K562 (cell line): ENCODE measurements around the gene SNCG. TPM values are rescaled to one million over a fixed set of nuclear protein-coding genes. Genes with fewer than 3 reads are reported as not detected.

ENCODE experiments used
- CBFA2T3 ChIP-seq: fragments of 450-650 bp; IDR thresholded peaks from 2 replicates; pipeline ENCODE4 v1.6.1; 2017
- CBX3 ChIP-seq, 2 experiments: IDR thresholded peaks; 1 replicate in 1 of 2; 2 replicates in 1 of 2; pipeline ENCODE4 v1.6.1; 2012; ENCODE audit warnings: inconsistent platforms in 2 of 2, low read length in 2 of 2, borderline replicate concordance in 1 of 2, control low read depth in 1 of 2
- E2F3 ChIP-seq: fragments of 250-450 bp; sonication (Bioruptor Pico); IDR thresholded peaks from 2 replicates; pipeline ENCODE4 v1.4.0; 2020; ENCODE audit warnings: mild to moderate bottlenecking
- ESRRA ChIP-seq: fragments of 450-650 bp; IDR thresholded peaks from 2 replicates; pipeline ENCODE4 v1.6.1; 2014; ENCODE audit warnings: low read depth, mild to moderate bottlenecking, moderate library complexity, borderline replicate concordance
- MYNN ChIP-seq, 2 experiments: sonication (generic); formaldehyde crosslinking in 1 of 2; IDR thresholded peaks; 2 replicates each; pipeline versions ENCODE4 v1.5.0 to v1.6.1; 2016 to 2020; ENCODE audit warnings: antibody characterized with exemption in 1 of 2, missing genetic modification reagents in 1 of 2
- NRF1 ChIP-seq, 2 experiments: fragments of 450-650 bp; IDR thresholded peaks in 1 of 2; conservative IDR thresholded peaks in 1 of 2; 2 replicates each; pipeline ENCODE4 v1.6.1; 2014; ENCODE audit warnings: mild to moderate bottlenecking in 2 of 2
- PCBP1 ChIP-seq: fragments of 200-400 bp; formaldehyde crosslinking; IDR thresholded peaks from 2 replicates; pipeline ENCODE4 v1.6.1; 2018; ENCODE audit warnings: mild to moderate bottlenecking, low read depth, low read length; ENCODE audit not compliant: poor library complexity, severe bottlenecking
- PCBP2 ChIP-seq: fragments of 200-400 bp; formaldehyde crosslinking; IDR thresholded peaks from 2 replicates; pipeline ENCODE4 v1.6.1; 2018; ENCODE audit warnings: low read length, low read depth, mild to moderate bottlenecking, moderate library complexity; ENCODE audit not compliant: poor library complexity, severe bottlenecking
- SMARCA5 ChIP-seq: fragments of 450-650 bp; IDR thresholded peaks from 2 replicates; pipeline ENCODE4 v1.6.1; 2016
- SP2 ChIP-seq: IDR thresholded peaks from 2 replicates; pipeline ENCODE4 v1.6.1; 2011; ENCODE audit warnings: mild to moderate bottlenecking, low read depth, low read length, moderate library complexity; ENCODE audit not compliant: poor library complexity, severe bottlenecking; ENCODE audit errors: extremely low read depth
- TAF1 ChIP-seq: IDR thresholded peaks from 2 replicates; pipeline ENCODE4 v1.6.1; 2011; ENCODE audit warnings: mild to moderate bottlenecking, low read length, moderate library complexity; ENCODE audit not compliant: insufficient read depth, control insufficient read depth, severe bottlenecking; ENCODE audit errors: extremely low read depth
- TOE1 ChIP-seq, 2 experiments: fragments of 450-650 bp in 1 of 2; sonication (generic) in 1 of 2; formaldehyde crosslinking in 1 of 2; IDR thresholded peaks; 2 replicates each; pipeline versions ENCODE4 v1.7.1 to v1.8.0; 2016 to 2022; ENCODE audit warnings: borderline replicate concordance in 2 of 2, mild to moderate bottlenecking in 2 of 2, antibody characterized with exemption in 1 of 2, inconsistent platforms in 1 of 2, low read depth in 1 of 2, missing genetic modification reagents in 1 of 2, moderate library complexity in 1 of 2
- ZNF12 ChIP-seq: sonication (generic); formaldehyde crosslinking; IDR thresholded peaks from 2 replicates; pipeline ENCODE4 v1.4.0; 2020; ENCODE audit warnings: mild to moderate bottlenecking, missing genetic modification reagents
- ZNF311 ChIP-seq: fragments of 250-450 bp; sonication (Bioruptor Pico); IDR thresholded peaks from 2 replicates; pipeline ENCODE4 v1.4.0; 2020; ENCODE audit warnings: mild to moderate bottlenecking, moderate library complexity
- polyA plus RNA-seq, 8 experiments: library from polyadenylated mRNA; depleted of rRNA in 4 of 8; stranded (reverse) in 5 of 8; unstranded in 3 of 8; fragments of >200 nt; fragmentation: Nextera tagmentation in 2 of 8; fragmentation: Illumina TruSeq in 1 of 8; extraction: Ambion mirVana in 2 of 8; extraction: Trizol in 1 of 8; gene quantifications; 2 replicates each; pipeline versions ENCODE4 v1.2.1 to v1.2.3, GENCODE V29; 2011 to 2014; ENCODE audit warnings: inconsistent platforms in 1 of 8, missing spikeins in 1 of 8
- total RNA-seq, 7 experiments: library from RNA; depleted of rRNA in 6 of 7; stranded (reverse); fragments of >200 nt in 6 of 7; fragmentation: Illumina TruSeq in 2 of 7; extraction: Trizol in 2 of 7; gene quantifications; 2 replicates each; pipeline versions ENCODE4 v1.2.1 to v1.2.3, GENCODE V29; 2011 to 2021; ENCODE audit warnings: low replicate concordance in 1 of 7
- TF ChIP-seq, protein P1 (sequence below): IDR thresholded peaks from 2 replicates; pipeline ENCODE4 v1.6.1; 2012; ENCODE audit warnings: low read depth, low read length, improper control_type of control experiment, borderline replicate concordance
- TF ChIP-seq, protein P2 (sequence below): fragments of 250-450 bp; sonication (Bioruptor Pico); IDR thresholded peaks from 2 replicates; pipeline ENCODE4 v1.4.0; 2020
- TF ChIP-seq, protein P3 (sequence below): fragments of 450-650 bp; IDR thresholded peaks from 2 replicates; pipeline ENCODE4 v1.6.1; 2016

Gene SNCG
- total and polyA plus RNA-seq, 9 of the 15 experiments (the other 6 are each of a cell fraction or from before 2014, with no cell fraction given) = 9.8 to 146 (median 93.6) TPM

DNA sequence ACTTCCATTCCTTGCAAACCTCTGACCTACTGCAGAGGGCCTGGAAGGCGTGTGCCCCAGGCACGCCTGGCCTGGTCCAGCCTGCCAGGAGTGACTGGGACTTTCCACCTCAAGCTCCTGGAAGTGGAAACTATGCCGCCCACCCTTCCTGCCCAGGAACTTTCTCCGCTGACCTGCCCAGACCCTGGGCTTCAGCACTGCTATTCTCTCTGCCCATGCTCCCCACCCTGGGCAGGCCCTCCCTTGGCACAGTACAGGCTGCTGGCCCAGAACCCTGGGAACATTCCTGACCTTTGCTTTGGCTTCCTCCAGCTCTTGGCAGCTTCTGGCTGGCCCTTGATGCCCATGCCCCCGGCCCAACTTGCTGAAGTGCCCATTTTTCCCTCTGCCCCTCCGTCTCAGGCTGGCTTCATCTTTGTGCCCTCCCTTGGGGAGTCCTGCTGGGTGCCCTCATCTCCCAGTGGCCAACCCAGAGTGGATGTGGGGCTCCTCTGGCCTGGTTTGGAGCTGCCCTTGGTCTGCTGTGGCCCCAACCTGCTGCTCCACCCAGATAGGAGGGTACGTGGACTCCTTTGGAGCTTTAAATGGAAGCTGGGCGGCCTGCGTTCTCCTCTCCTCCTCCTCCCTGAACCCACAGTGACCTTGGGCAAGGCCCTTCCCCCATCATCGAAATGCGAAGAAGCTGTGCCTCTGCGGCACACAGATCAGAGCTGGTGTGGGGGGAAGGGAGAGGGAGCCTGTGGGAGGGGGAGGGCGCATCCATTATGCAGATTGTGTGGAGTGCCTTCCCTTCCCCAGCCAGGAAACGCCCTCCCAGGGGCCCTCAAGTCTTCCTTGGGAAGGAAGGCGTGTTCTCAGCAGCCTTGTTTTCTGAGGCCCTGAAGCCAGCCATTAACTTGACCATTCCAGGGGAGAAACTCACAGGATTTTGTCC lies 4.4 kb upstream of the SNCG start (continued):
- TF ChIP-seq, protein P1, sequence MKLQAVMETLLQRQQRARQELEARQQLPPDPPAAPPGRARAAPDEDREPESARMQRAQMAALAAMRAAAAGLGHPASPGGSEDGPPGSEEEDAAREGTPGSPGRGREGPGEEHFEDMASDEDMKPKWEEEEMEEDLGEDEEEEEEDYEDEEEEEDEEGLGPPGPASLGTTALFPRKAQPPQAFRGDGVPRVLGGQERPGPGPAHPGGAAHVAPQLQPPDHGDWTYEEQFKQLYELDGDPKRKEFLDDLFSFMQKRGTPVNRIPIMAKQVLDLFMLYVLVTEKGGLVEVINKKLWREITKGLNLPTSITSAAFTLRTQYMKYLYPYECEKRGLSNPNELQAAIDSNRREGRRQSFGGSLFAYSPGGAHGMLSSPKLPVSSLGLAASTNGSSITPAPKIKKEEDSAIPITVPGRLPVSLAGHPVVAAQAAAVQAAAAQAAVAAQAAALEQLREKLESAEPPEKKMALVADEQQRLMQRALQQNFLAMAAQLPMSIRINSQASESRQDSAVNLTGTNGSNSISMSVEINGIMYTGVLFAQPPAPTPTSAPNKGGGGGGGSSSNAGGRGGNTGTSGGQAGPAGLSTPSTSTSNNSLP = no peak
- no peak for TF ChIP-seq E2F3 (CRISPR knock-in tag)
- TF ChIP-seq ZNF12 = no peak
- TF ChIP-seq CBFA2T3 = peak; percentile 67
- TF ChIP-seq, protein P2, sequence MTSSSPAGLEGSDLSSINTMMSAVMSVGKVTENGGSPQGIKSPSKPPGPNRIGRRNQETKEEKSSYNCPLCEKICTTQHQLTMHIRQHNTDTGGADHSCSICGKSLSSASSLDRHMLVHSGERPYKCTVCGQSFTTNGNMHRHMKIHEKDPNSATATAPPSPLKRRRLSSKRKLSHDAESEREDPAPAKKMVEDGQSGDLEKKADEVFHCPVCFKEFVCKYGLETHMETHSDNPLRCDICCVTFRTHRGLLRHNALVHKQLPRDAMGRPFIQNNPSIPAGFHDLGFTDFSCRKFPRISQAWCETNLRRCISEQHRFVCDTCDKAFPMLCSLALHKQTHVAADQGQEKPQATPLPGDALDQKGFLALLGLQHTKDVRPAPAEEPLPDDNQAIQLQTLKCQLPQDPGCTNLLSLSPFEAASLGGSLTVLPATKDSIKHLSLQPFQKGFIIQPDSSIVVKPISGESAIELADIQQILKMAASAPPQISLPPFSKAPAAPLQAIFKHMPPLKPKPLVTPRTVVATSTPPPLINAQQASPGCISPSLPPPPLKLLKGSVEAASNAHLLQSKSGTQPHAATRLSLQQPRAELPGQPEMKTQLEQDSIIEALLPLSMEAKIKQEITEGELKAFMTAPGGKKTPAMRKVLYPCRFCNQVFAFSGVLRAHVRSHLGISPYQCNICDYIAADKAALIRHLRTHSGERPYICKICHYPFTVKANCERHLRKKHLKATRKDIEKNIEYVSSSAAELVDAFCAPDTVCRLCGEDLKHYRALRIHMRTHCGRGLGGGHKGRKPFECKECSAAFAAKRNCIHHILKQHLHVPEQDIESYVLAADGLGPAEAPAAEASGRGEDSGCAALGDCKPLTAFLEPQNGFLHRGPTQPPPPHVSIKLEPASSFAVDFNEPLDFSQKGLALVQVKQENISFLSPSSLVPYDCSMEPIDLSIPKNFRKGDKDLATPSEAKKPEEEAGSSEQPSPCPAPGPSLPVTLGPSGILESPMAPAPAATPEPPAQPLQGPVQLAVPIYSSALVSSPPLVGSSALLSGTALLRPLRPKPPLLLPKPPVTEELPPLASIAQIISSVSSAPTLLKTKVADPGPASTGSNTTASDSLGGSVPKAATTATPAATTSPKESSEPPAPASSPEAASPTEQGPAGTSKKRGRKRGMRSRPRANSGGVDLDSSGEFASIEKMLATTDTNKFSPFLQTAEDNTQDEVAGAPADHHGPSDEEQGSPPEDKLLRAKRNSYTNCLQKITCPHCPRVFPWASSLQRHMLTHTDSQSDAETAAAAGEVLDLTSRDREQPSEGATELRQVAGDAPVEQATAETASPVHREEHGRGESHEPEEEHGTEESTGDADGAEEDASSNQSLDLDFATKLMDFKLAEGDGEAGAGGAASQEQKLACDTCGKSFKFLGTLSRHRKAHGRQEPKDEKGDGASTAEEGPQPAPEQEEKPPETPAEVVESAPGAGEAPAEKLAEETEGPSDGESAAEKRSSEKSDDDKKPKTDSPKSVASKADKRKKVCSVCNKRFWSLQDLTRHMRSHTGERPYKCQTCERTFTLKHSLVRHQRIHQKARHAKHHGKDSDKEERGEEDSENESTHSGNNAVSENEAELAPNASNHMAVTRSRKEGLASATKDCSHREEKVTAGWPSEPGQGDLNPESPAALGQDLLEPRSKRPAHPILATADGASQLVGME (CRISPR knock-in tag) = no peak
- no peak for TF ChIP-seq PCBP2
- no peak for TF ChIP-seq ZNF311
- no peak for TF ChIP-seq SMARCA5
- TF ChIP-seq, protein P3, sequence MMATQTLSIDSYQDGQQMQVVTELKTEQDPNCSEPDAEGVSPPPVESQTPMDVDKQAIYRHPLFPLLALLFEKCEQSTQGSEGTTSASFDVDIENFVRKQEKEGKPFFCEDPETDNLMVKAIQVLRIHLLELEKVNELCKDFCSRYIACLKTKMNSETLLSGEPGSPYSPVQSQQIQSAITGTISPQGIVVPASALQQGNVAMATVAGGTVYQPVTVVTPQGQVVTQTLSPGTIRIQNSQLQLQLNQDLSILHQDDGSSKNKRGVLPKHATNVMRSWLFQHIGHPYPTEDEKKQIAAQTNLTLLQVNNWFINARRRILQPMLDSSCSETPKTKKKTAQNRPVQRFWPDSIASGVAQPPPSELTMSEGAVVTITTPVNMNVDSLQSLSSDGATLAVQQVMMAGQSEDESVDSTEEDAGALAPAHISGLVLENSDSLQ = no peak
- no peak for TF ChIP-seq TOE1 (IDR thresholded peaks at IDR 0.05; ENCODE audit: borderline replicate concordance)
- TF ChIP-seq TOE1 (CRISPR knock-in tag; IDR thresholded peaks at IDR 0.05; ENCODE audit: borderline replicate concordance, low read depth) = no peak
- peak; percentile 47; the same call in 1 of the 2 replicates for TF ChIP-seq ESRRA
- TF ChIP-seq PCBP1 = no peak
- no peak for TF ChIP-seq SP2
- TF ChIP-seq MYNN (IDR thresholded peaks at IDR 0.05) = no peak
- no peak for TF ChIP-seq MYNN (CRISPR knock-in tag; IDR thresholded peaks at IDR 0.05)
- peak; percentile 46 for TF ChIP-seq TAF1
- no peak for TF ChIP-seq NRF1 (conservative IDR thresholded peaks at IDR 0.05 in 1 of 2, IDR thresholded peaks at IDR 0.05 in 1 of 2)
- TF ChIP-seq CBX3 (IDR thresholded peaks at IDR 0.05; ENCODE audit: borderline replicate concordance in 1 of 2, low read length in 2 of 2) = peak in 1 of 2 experiments; percentile 46; a peak in 1 of 3 replicates
